Astrocyte of the spinal cord (primary cell): ENCODE data around the gene GRIN3B.

Experiments used
- DNase-seq: peaks from one replicate; pipeline ENCODE4 v3.0.0; 2011; ENCODE audit warnings: low read depth, low spot score
- H3K4me3 ChIP-seq: 2 replicates; pipeline ENCODE4 v1.5.1; 2011; ENCODE audit warnings: low read depth, mild to moderate bottlenecking, low read length, moderate library complexity
- CTCF ChIP-seq: IDR thresholded peaks from 2 replicates; pipeline ENCODE4 v1.5.1; 2012; ENCODE audit warnings: low read depth, mild to moderate bottlenecking, low read length, inconsistent platforms
- in situ Hi-C: cut with HindIII; loops from 2 replicates; pipeline ENCODE4 v1.10.0; 2017; ENCODE audit warnings: low sequenced_read_pairs

The GRIN3B gene

DNA sequence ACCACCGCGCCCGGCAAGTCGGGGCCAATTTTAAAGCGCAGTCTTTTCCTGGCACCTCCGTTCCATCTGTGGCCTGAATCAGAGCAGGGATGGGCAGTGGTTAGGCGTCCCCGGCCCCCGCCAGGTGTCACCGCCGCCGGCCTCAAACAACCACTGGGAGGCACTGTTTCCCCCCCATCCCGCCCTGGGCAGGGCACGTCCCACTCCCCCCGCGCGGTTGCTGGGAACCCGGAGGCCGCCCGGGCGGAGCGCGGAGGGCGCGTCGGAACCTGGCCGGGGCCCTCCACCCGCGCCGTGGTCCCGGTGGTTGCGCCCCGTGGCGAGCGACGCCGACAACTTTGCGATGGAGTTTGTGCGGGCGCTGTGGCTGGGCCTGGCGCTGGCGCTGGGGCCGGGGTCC is at the start of gene GRIN3B:
Gene GRIN3B (plus strand): TSS at position 325 of the 400 bp plus-strand sequence. CDS start 19 bp downstream, at position 344.
- DNase-seq: peak; percentile 35
- in situ Hi-C loops: no loop called here
- no peak within 1 kb of the TSS for H3K4me3 ChIP-seq
- peak; percentile 58 for TF ChIP-seq CTCF

GRCh38 chr19:952049-952679 is 48.1 kb upstream of the GRIN3B start:
- no peak for TF ChIP-seq CTCF
- in situ Hi-C loops: no loop called here
- no peak overlapping the region for H3K4me3 ChIP-seq
- no peak for DNase-seq

DNA sequence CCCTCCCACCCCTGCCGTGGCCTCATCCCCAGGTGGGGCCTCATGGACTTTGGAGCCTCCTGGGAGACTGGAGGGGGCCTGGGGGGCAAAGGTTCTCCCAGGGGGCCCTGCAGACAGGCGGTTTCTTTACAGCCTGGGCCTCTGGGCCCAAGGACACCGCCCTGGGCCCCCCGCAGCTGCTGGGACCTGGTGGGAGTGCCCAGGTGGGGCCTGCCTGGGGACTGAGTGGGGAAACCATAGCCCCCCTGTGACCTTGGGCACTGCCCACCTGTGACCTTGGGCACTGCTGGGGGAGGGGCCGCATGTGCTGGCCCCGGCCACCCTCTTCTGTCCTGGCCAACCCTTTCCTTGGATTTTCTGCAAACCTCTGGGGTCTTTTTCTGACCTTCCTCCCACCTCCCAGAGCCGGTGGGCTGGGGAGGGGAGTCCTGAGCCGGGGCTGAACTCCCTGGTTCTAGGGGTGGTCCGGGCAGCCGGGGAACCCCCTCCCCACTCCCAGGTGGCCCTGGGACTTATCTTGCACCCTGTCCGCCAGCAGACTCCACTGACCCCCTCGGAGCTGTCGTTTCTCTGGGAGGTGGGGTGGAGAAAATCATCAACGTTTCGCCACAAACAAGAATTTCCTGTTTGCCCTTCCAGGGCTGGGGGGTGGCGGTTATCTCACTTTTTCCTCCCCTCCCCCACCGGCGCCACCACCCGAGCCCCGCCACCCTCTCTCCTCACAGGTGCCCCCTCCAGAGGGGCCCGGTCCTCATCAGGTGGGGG is 47.4 kb upstream of the GRIN3B start:
- no peak overlapping the region for H3K4me3 ChIP-seq
- no peak for DNase-seq
- no peak for TF ChIP-seq CTCF
- in situ Hi-C loops: no loop called here

GRCh38 chr19:953445-954271 is 46.6 kb upstream of the GRIN3B start:
- TF ChIP-seq CTCF: no peak
- DNase-seq: no peak
- in situ Hi-C loops: no loop called here
- no peak overlapping the region for H3K4me3 ChIP-seq

- no peak for DNase-seq
- no peak for TF ChIP-seq CTCF
- no peak overlapping the region for H3K4me3 ChIP-seq
- in situ Hi-C loops: no loop called here
Observed at GRCh38 chr19:954272-954671, 45.9 kb upstream of the GRIN3B start.

GRCh38 chr19:954672-955494 is 45.3 kb upstream of the GRIN3B start:
- no peak overlapping the region for H3K4me3 ChIP-seq
- in situ Hi-C loops: no loop called here
- no peak for TF ChIP-seq CTCF
- DNase-seq: no peak
